GM10266 (cell line): ENCODE data around the gene PIAS1.

Experiments used
- DNase-seq: peaks from one replicate; pipeline ENCODE4 v3.0.0; 2012; ENCODE audit errors: extremely low spot score
- CTCF ChIP-seq: IDR thresholded peaks from 2 replicates; pipeline ENCODE4 v1.5.1; 2012; ENCODE audit warnings: mild to moderate bottlenecking, low read depth; ENCODE audit not compliant: control insufficient read depth, insufficient read depth; ENCODE audit errors: missing control alignments

PIAS1 gene

DNA sequence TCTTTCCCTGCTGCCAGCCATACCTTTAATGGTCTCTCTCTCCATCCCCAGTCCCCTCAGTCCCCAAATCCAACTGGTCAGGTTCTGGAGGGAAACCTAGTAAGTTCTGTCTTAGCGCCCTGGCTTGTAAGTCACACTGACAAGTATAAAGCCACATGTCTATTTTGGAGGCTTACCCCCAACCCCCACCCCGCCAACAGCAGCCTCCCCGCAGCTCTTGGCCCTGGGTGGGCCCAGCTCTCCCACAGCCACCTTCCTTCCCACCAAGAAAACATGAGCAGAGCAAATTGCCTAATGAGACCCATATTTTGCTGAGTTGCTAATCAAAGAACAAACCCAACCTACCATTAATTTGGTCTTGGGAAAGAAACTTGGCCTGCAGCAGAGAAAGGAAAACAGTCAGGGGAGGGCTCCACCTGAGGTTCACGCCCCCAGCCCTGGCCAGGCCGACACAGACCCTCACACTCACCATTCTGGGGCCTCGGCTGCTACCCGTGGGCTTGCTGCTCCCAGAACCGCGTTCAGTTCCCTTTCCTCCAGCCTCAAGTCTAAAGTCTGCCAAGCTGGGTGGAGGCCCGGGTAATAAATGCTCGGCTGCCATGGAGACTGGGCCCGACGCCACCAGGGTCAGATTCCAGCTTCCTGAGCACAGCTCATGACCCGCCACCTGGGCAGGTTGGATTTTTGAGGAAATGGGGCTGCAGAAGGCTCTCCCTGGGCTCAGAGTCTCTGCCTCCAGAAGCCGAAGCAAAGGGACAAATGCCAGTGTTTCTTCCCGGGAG is 150.9 kb downstream of the PIAS1 start, which contains the start of gene CALML4:
Gene CALML4, minus strand, starts transcription at position 557 of the 782 bp plus-strand sequence. Its CDS starts 85 bp downstream, at position 472.
- no peak for DNase-seq
- TF ChIP-seq CTCF, result no peak

GRCh38 chr15:68205558-68205944 is 151.4 kb downstream of the PIAS1 start:
- no peak for DNase-seq
- no peak for TF ChIP-seq CTCF

GRCh38 chr15:68205954-68206539 is 151.9 kb downstream of the PIAS1 start:
- no peak for TF ChIP-seq CTCF
- no peak for DNase-seq

GRCh38 chr15:68206711-68207151 is 152.6 kb downstream of the PIAS1 start:
- no peak for TF ChIP-seq CTCF
- no peak for DNase-seq

DNA sequence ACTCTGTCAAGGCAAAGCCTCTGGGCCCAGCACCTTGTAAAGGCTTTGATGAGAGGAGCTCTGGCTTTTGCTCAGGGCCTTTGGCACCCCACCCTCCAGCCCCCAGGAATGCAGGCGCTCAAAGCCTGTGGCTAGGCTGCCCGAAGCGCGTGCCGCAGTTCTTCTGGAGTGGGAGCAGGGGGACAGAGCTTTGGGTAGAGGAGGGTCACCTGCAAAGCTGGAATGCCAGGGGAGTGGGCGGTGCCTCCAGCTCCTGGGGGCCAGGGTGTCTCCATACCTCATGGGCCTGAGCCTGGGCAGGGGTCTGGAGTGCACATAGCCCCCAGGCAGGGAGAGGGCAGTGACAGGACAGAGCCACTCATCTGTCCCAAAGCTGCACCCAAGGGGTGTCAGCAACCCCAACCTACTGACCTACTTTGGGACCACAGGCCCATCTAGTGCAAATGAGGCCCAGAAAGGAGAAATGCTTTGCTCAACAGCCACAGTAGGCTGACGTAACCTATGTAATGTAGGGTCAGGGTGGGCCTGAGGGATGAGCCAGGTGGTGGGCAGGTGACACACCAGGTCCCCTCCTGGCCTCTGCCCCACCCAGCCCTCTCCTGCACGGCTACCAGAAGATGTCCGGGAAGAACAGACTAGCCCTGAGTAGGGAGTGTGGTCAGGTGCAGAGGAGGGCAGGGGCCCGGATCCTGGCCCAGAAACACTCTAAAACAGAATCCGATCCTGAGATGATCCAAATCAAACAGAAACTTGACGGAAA is 153.2 kb downstream of the PIAS1 start:
- DNase-seq, result no peak
- TF ChIP-seq CTCF, result no peak

- TF ChIP-seq CTCF, result no peak
- DNase-seq, result no peak
Observed at GRCh38 chr15:68208136-68208535, 154.0 kb downstream of the PIAS1 start.
